ENCODE measurements around the gene MRS2. TPM values are rescaled to one million over a fixed set of nuclear protein-coding genes. Genes with fewer than 3 reads are reported as not detected.
"Not testable (repeated sequence)": the region's sequence is repeated elsewhere in the genome, so short reads cannot be mapped to it uniquely, and the experiment has no call there.

The MRS2 gene
- total RNA-seq, 1 donor from 2014 or later, result 29.5 TPM

DNA sequence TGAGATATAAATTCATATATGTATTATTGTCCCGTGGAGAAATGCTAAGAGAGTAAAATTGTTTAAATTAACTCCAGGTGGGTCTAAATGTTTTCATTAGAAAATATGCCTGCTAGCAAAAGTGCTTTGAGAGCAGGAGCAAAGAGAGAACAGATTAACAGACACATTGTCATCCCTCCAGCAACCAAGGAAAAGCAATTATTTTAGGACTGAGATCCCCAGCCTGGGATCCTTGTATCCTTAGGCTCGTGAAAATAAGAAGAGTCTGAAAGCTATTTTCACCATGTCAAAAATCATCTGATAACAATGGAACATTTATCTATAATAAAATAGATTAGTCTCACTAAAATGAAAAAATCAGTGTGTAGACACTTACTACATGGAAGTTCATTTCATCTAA, 11.5 kb upstream of the MRS2 start:
- no peak for DNase-seq (ENCODE audit: low spot score)

DNA sequence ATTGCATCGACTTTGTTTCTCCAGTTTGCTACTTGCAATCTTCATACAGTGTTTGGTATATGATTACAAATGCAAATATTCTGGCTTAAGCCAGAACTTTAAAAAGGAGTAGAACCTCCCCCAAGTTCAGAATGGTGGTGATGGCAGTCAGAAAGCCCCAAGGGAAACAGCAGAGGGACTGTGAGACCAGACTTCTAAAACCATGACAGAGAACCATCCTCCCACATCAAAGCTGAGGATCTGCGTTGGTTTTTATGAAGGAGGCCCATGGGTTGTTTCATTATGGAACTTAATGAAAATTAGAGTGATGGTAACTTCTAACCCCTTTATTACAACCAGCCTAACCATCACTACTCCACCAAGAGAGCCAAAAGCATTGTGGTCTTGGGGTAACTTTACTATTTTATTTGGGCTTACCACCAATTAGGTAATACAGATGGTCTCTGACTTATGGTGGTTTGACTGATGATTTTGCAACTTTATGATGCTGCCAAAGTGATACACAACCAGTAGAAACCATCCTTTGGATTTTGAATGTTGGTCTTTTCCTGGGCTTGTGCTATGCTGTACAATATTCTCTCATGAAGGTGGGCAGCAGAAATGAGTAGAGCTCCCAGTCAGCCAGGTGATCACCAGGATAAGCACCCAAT, 10.9 kb upstream of the MRS2 start:
- DNase-seq (ENCODE audit: low spot score), result no peak

DNA sequence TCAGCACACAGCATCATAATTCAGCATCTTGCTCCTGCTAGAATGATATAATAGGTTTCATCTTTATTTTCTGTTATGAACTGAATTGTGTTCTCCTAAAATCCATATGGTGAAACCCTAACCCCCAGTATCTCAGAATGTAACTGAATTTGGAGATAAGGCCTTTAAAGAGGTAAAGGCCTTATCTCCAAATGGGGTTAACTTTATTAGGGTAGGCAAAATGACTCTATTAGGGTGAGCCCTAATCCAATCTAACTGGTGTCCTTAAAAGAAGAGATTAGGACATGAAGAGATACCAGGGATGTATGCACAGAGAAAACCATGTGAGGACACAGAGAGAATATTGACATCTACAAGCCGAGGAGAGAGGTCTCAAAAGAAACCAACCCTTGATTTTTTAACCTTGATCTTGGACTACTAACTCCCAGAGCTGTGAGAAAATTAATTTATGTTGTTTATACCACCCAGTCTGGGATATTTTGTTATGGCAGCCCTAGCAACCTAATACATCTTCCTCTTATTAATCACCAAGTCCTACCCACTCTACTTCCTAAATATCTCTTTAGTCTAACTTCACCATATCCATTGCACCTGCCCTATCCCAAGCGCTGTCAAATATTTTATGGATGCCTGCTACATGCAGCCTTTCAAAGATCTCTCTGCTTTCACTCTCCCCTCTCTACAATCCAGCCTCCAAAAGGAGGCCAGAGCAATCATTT, 8.5 kb upstream of the MRS2 start:
- DNase-seq (ENCODE audit: low spot score), result no peak

DNA sequence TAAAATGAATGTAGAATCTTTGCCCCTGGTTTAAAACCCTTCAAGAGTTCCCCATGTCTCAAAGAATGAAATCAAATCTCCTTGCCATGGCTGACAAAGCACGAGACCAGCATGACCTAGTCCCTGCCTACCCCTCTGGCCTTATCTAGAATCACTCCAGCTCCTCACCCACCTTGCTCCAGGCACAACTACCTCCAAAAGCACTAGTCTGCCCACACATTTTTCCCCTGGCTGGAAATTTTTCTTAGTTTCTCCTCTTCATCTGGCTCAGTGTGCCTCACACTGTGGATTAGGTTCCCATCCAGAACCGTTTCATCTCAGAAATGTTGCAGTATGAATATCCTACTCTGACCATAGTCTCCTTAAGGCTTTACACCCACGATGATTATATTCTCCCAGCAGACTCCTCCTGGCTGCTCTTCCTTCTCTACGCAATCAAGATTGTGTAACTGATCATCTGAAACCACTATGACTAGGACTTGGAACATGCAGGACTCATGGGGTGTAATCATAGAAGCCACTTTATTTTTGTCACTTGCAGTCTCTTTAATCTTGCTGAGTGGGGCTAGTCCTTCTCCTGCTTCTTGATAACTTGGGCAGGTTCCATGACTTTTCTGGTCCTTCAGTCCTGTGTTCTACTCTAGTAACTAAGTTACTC, 7.8 kb upstream of the MRS2 start:
- no peak for DNase-seq (ENCODE audit: low spot score)

DNA sequence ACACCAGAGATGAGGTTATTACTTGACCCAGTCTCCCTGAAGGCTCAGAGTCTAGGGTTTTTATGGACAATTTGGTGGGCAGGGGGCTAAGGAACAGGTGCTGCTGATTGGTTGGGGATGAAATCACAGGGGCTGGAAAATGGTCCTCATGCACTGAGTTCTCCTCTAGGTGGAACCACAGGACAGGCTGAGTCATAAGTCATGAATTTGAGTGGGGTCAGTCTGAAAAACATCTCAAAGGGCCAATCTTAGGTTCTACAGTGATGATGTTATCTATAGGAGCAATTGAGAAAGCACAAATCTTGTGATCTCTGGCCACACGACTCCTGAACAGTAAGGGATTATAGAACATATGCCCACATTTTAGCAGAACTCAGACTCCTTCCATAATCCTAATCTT, 5.9 kb upstream of the MRS2 start:
- no peak for DNase-seq (ENCODE audit: low spot score)

DNA sequence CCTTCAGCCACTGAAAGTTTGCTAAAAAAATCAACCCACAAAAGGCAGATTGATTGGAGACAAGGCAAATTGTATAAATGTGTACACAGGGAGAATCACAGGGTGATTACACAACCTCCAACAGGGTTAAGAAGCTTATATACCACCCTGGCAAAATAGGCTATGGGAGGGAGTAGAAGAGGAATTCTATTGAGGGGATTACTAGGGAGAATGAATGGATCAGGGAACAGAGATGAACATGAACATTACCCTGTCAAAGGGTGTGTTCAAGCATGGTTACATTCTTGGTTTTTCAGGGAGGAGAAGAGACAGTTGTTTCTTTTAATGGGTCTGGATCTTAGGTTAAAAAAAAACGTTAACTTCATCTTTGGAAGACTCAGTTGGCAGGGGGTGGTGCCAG, 5.1 kb upstream of the MRS2 start:
- DNase-seq (ENCODE audit: low spot score), result no peak

DNA sequence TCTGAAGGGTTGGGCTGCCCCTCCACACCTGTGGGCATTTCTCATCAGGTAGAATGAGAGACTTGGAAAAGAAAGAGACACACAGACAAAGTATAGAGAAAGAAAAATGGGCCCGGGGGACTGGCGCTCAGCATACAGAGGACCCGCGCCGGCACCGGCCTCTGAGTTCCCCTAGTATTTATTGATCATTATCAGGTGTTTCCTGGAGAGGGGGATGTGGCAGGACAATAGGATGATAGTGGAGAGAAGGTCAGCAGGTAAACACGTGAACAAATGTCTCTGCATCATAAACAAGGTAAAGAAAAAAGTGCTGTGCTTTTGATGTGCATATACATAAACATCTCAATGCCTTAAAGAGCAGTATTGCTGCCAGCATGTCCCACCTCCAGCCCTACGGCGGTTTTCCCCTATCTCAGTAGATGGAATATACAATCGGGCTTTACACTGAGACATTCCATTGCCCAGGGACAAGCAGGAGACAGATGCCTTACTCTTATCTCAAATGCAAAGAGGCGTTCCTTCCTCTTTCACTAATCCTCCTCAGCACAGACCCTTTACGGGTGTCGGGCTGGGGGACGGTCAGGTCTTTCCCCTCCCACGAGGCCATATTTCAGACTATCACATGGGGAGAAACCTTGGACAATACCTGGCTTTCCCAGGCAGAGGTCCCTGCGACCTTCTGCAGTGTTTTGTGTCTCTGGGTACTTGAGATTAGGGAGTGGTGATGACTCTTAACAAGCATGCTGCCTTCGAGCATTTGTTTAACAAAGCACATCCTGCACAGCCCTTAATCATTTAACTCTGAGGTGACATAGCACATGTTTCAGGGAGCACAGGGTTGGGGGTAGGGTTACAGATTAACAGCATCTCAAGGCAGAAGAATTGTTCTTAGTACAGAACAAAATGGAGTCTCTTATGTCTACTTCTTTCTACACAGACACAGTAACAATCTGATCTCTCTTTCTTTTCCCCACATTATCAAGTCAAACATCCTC, 2.4 kb upstream of the MRS2 start:
- not testable (repeated sequence) for DNase-seq (ENCODE audit: low spot score)

DNA sequence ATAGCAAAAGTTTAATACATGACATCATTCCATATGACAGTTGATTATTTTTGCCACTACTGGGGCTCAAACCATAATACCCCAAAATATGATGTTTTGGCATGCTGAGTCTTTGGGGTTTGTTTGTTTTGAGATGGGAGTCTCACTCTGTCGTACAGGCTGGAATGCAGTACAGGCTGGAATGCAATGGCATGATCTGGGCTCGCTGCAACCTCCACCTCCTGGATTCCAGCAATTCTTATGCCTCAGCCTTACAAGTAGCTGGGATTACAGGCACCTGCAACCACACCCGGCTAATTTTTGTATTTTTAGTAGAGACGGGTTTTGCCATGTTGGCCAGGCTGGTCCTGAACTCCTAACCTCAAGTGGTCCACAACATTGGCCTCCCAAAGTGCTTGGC, 1.3 kb upstream of the MRS2 start:
- DNase-seq (ENCODE audit: low spot score), result no peak

DNA sequence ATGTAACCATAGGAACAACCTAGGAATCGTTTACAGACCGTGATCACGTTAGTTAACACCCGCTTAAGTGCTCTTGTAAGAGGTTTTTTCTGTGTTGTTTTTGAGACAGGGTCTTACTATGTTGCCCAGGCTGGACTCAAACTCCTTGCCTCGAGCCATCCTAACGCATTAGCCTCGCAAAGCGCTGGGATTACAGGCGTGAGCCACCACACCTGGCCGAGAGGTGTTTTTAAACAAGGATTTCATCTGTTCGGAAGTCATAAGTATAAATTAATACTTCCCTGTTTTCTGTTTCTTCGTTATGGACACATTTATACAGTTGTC, 727 bp downstream of the MRS2 start:
- no peak for DNase-seq (ENCODE audit: low spot score)

DNA sequence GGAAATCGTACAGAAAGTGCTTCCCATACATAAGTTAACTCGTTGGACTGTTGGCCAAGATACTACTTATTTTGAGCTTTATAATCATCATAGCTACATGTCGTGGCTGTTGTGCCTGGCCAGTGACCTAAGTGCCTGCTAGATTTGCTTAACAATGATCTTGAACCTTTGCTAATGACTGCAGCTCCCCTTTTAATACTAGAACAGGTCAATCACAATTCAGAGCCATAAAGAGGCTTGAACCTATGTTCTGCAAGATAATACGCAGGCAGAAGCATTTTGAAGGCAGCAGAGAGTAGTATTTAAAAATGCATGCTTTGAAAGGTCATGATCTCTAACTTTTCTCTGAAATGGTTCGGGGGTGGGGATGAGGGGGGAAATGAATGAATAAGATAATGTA, 2.5 kb downstream of the MRS2 start:
- DNase-seq (ENCODE audit: low spot score), result no peak

DNA sequence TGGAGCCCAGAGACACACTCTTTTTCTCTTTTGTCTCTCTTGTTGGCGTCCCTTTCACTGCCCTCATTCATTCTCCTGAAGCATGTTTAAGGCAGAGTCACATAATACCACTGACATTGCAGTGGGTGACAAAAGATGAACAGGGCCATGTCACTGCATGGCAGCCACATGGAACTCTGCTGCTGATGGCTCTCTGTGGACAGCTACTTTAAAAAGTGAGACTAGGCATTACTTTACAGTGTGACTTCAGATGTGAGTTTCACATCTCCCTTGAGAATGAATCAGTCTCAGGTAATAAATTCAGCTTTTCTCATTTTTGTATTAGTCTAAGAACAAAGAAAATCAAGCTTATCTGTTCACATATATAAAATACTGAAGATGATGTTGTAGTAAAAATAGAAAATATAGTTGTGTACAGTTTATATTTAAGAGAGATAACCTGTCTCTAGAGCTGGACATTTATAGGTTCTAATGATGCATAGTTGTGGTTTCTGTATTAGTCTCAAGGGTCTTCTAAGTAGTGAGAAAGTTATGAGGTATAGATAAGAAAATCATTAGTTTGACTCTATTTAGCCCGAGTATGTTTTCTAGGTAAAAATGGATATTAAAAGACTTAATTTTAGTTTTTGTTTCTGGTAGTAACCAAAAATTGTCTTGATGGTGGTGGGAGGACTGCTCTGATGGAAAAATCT, 6.1 kb downstream of the MRS2 start:
- no peak for DNase-seq (ENCODE audit: low spot score)

DNA sequence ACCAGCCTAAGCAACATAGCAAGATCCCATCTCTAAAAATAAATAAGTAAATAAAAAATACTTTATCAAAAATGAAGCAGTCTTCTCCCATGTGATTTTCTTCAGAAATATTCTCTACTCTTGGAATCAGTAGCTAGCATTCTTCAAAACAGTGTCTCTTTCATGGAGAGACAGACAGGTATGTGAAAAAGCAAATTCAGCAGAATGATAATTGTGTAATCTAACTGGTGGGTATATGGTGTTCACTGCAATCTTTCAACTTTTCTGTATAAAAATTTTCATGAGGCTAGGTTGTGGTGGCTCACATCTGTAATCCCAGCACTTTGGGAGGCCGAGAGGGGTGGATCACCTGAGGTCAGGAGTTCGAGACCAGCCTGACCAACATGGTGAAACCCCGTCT, 7.9 kb downstream of the MRS2 start:
- DNase-seq (ENCODE audit: low spot score), result no peak

DNA sequence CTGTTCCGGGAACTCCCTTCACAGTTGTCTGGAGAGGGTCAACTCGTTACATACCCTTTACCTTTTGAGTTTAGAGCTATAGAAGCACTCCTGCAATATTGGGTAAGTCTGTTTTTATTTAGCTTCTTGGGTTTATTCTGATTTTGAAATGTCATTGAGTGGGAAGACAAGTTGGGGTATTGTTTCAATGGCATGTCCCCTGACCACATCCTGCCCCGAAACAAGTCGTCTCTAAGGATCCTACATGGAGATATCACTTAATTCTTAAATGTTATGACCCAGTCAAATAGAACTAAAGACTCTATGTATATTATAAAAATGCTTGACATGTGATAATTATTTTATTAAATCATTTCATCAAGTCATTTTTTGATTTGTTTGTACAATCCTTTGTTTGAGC, 9.6 kb downstream of the MRS2 start:
- DNase-seq (ENCODE audit: low spot score), result no peak

DNA sequence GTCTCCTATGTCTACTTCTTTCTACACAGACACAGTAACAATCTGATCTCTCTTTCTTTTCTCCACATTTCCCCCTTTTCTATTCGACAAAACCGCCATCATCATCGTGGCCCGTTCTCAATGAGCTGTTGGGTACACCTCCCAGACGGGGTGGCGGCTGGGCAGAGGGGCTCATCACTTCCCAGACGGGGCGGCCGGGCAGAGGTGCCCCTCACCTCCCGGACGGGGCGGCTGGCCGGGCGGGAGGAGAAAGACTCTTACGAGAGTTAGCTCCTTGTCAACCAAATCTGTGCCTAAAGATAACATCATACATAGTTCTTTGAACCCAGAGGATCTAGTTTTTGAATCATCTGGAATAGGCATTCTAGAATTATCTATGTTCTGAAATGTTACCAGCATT, 11.8 kb downstream of the MRS2 start:
- DNase-seq (ENCODE audit: low spot score), result not testable (repeated sequence)

DNA sequence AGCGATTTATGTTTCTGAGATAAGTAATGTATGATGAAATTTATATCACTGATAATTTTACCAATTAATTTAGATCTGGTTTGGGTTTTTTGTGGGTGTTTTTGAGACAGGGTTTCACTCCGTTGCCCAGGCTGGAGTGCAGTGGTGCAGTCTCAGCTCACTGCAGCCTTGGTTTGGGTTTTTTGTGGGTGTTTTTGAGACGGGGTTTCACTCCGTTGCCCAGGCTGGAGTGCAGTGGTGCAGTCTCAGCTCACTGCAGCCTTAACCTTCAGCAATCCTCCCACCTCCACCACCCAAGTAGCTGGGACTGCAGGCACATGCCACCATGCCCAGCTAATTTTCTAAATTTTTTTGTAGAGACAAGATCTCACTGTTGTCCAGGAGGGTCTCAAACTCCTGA, 13.0 kb downstream of the MRS2 start:
- DNase-seq (ENCODE audit: low spot score), result no peak

DNA sequence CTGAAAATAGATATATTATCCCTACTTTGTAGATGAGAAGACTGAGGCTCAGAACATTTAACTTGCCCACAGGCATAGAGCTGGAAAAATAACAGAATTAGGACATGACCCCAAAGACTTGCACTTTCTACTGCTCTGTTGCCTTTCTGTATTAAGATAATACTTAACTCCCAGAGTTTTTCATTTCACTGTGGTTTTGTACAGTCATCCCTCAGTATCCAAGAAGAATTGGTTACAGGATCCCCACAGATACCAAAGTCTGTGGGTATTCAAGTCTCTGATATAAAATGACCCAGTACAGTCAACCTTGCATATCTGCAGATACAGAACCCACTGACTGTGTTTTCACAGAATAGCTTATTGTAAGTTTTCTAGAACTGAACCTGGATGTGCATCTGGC, 16.8 kb downstream of the MRS2 start:
- DNase-seq (ENCODE audit: low spot score), result no peak

DNA sequence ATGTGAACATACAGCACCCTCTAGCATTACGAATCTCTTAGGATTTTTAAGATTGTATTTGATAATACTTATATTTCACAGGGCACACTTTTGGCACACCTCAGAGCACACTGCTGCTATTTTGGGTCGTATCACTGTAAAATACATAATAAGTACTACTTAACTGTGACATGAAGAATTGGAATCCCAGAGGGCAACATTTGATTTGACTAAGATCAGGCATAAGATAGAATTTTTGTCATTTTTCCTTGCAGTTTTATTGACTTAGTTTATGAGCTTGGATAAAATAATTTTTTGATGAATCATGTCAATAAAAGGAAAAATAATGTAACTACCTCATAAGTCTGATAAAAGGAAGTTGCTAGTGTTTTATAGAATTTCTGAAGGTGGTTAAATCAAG, 22.4 kb downstream of the MRS2 start:
- no peak for DNase-seq (ENCODE audit: low spot score)

DNA sequence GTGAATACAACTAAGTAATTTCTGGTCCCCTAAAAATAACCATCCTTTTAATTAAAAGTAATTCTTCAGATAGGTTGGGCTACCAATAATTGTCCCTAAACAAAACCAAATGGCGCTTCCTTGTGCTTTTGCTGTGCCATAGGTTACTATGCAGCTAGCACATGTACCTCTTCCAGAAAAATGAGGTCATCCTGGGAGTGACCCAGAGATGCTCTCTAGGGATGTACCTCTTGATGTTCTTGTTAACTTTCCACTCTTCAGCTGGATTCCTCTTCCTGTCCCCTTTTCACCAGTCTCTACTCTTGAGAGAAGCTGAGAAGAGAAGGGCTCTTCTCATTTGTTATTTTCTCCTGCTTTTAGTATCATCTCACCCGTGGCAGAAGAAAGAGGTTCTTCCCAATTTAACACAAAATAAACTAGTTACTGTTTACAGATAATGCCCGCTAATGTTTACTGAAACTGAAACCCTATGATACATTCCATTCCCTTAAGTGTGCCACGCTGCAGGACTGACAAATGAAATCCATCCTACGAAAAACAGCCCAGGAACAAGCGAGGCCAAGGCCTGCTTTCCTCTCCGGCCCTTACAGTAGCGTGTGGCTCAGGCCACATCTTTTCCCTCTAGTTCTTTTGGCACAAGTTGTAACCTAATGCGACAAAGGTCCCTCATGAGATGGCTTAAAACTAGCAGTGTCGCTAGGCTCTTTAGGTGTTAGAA, 24.2 kb downstream of the MRS2 start:
- DNase-seq (ENCODE audit: low spot score), result no peak

DNA sequence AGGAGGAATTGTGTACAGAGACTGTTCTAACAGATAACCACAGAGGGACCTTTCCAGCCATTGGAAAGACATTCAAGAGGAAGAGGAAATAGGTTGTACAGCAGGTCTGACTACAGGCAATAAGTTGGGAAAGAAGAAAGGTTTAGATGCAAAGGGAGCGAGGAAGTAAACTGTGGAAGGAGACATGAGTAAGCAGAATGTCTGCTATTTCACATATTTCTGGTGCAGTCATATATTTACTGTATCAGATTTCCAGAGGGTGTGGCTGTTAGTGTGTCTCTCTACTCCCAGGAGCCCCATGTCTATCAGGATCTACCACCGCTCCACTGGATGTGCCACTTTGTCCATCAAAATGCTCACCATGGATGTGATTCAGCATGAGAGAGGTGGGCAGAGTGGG, 25.9 kb downstream of the MRS2 start:
- DNase-seq (ENCODE audit: low spot score), result no peak

DNA sequence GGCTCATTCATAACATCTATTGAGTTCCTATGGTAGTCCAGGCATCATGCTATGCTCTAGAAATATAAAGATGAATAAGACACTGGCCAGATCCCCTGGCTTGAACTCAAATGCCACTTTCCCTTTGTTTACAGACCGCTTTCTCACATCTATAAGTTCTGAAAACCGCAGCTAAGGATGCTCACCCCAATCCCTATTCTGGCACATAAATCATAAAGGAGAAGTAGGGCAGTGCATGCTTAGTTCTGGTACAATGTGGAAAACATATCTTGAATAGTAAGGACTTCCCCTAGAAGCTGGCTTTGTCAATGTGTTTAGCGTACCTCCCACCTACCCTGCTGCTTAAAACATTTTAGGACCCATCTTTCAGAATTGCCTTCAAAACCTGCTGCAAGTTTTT, 26.4 kb downstream of the MRS2 start:
- no peak for DNase-seq (ENCODE audit: low spot score)

DNA sequence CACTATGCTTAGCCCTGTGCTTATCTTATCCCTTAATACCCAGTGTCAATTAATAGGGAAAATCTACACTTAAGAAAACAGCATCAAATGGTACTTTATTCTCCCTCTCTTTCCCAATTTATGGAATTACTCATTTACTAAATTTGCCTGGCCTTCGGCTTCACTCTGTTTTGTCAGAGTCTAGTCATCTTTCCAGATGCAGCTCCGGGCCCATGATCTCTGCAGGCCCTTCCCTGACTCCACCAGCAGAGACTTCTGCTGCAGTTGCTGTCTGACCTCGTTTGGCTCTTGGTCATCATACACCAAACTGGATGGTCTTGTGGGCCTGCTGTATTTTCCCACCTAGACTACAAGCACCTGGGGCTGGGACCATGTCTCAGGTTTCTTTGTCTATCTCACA, 27.4 kb downstream of the MRS2 start:
- no peak for DNase-seq (ENCODE audit: low spot score)
